GM19395 (cell line): ENCODE data around the gene MBOAT2.
"Not testable (repeated sequence)": the region's sequence is repeated elsewhere in the genome, so short reads cannot be mapped to it uniquely, and the experiment has no call there.

Experiments
- ATAC-seq: cut with Tn5 transposase; IDR thresholded peaks from one replicate; pipeline ENCODE4 v1.9.1; 2021; ENCODE audit warnings: mild to moderate bottlenecking, moderate library complexity; ENCODE audit not compliant: unreplicated experiment

Gene MBOAT2, protein sequence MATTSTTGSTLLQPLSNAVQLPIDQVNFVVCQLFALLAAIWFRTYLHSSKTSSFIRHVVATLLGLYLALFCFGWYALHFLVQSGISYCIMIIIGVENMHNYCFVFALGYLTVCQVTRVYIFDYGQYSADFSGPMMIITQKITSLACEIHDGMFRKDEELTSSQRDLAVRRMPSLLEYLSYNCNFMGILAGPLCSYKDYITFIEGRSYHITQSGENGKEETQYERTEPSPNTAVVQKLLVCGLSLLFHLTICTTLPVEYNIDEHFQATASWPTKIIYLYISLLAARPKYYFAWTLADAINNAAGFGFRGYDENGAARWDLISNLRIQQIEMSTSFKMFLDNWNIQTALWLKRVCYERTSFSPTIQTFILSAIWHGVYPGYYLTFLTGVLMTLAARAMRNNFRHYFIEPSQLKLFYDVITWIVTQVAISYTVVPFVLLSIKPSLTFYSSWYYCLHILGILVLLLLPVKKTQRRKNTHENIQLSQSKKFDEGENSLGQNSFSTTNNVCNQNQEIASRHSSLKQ

DNA sequence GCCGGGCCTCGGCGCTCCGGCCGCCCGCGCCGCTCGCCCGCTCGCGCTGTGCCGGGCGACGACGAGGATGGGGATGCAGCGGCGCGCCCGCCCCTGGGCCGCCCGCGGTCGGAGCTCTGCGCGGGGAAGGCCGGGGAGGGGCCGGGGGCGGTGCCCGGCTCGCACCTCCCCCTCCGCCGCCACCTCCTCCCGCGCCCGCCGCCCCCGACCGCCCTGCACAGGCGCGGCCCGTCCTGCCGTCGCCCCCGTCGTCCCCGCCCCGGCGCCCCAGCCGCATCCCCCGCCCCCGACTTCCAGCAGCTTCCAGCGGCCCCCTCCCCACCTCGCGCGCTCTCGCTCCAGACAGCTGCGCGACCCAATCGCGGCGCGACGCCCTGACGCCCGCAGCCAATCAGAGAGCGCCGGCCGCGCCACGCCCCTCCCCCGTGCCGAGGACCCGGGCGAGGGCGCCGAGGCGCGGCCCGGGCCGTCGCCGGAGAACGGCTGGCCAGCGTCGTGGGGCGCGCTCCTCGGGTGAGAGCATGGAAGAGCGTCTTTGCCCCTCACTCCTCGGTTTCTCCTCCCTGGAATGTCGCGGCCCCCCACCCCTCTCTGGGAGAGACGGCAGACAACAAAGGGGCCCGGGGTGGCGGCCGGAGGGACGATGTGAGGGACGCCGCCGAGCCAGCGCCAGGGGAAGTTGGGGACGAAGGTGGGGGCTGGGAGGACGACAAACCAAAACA is at the start of gene MBOAT2:
Gene MBOAT2, minus strand, starts transcription at position 69 of the 722 bp plus-strand sequence. CDS start 70 bp downstream, outside the sequence.
- ATAC-seq, result peak; percentile 88

DNA sequence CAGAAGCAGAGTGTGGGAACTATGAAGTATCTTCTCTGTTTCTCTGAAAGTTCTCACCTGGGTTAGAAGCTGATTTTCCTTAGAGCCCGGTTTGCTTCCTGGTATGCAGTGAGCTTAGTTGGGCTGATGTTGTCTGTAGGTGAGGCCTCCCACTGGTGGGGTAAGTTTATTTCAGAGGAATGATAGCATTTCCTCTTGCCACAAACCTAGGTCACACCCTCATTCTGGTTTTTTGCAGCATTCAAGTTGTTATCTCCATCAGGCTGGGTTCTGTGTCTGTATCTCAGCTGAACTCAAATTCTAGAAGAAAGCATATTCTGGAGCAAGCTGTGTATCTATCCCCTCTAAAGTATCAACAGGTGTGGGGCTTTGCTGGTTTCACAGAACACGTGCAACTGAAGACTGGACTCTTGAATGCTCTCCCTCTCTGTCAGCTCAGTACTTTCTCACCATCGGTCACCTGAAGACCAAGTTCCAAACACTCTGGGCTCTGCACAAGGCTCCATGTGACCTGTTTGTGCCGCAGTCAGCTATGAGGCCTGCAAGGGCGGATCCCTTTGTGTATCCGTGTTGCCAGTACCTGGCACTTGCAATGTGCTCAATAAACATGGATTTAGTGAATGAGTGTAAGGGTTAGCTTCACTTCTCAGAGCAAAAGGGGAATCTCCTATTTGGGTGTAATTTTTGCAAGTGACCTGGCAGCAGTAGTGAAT is 49.5 kb upstream of the MBOAT2 start:
- no peak for ATAC-seq

DNA sequence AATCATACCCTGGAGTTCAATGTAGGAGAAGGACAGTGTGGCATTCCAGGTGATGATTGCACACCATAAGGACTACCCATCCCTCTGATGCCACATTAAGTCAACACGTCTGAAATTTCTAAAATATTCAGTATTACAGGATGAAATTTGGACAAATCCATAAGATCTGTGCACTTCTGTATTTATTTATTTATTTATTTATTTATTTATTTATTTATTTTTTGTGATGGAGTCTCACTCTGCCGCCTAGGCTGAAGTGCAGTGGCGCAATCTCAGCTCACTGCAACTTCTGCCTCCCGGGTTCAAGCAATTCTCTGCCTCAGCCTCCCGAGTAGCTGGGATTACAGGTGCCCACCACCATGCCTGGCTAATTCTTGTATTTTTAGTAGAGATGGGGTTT is 48.0 kb upstream of the MBOAT2 start:
- ATAC-seq, result not testable (repeated sequence)

DNA sequence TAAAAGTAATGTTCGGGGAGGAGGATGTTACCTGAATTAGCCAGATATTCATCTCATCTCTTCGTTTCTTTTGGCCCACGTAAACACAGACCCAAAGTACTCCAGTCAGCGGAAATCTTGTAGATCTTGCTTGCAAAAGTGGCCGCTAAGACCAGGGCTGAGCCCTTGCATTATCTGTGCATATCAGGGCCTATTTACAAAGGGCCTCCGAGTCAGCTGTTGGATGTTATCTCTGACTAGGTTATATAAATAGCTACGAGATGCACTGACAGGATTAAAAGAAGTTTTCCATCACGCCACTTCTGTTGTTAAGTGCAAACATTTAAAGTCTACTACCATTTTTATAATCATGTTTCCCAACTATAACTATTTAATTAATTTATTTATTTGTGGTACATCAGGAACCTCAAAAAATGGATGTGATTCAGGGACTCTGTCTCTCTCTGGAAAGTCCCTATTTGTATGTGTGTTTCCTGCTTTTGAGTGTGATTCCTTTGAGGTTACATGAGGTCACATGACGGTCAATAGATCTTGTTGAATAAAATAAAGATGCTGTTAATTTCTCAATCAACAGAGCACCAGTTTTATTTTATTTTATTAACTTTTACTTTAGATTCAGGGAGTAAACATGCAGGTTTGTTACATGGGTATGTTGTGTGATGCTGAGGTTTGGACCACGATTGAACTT is 46.8 kb upstream of the MBOAT2 start:
- no peak for ATAC-seq

DNA sequence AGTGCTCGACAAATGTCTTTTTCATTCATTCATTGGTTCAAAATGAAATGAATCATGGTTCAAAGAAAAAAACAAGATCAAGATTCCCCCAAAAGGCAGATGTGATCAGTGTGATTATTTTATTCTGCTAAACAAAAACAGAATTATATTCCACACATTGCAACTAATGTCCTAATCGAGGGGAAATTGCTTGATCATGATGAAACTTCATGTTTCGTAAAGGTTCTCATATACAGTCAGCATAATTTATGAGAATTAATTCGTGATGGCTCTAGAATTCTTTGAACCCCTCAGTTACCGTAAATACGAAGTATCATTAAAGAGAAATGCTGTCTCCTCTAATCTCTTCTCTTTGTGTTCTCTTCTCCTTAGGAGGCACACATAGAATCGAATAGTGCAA is 42.1 kb upstream of the MBOAT2 start:
- ATAC-seq, result no peak

DNA sequence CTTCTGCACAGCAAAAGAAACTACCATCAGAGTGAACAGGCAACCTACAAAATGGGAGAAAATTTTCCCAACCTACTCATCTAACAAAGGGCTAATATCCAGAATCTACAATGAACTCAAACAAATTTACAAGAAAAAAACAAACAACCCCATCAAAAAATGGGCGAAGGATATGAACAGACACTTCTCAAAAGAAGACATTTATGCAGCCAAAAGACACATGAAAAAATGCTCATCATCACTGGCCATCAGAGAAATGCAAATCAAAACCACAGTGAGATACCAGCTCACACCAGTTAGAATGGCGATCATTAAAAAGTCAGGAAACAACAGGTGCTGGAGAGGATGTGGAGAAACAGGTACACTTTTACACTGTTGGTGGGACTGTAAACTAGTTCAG is 40.0 kb upstream of the MBOAT2 start:
- not testable (repeated sequence) for ATAC-seq

DNA sequence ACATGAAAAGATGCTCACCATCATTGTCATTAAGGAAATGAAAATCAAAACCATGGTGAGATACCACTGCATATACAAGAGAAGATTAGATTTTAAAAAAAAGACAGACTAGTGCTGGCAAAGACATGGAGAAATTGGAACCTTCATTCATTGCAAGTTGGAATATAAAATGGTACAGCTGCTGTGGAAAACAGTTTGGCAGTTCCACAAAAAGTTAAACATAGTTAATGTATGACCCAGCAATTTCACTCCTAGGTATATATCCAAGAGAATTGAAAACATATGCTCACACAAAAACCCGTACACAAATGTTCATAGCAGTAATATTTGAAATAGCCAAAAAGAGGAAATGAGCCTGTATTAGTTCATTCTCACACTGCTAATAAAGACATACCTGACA is 33.7 kb upstream of the MBOAT2 start:
- ATAC-seq, result no peak

DNA sequence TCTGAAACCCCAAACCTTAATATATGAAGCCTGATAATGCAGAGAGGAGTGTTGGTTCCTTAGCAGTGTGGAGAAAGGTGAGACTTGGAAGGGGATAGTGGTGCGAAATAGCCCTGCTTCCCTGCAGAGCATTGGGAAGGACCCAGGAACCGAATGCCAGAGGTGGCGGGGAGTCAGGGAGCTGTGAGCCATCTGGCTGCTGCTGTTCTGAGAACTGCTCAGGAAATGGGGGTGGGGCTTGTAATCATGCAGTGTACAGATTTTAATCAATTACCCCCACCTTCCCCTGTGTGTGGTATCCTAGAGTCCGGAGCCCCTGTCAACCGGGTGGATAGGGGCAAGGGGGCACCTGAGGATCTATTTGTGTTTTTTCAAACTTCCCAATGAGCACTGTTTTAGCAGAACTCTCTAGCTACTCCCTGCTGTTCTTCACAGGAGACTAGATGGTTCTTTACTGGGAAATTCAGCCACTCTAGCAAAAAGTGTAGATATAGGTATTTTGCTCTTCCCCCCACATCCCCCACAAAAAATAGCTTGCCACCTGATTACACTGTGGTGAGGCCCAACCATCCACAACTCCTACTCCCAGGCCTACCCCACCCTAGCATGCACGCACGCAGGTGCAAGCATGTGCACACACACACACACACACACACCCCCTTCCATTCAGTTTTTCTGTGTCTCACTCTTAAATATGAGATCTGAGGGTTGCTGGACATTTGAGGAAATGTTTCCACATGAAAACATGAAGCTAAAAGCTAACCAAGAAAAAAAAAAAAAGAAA is 30.1 kb upstream of the MBOAT2 start:
- ATAC-seq, result no peak

DNA sequence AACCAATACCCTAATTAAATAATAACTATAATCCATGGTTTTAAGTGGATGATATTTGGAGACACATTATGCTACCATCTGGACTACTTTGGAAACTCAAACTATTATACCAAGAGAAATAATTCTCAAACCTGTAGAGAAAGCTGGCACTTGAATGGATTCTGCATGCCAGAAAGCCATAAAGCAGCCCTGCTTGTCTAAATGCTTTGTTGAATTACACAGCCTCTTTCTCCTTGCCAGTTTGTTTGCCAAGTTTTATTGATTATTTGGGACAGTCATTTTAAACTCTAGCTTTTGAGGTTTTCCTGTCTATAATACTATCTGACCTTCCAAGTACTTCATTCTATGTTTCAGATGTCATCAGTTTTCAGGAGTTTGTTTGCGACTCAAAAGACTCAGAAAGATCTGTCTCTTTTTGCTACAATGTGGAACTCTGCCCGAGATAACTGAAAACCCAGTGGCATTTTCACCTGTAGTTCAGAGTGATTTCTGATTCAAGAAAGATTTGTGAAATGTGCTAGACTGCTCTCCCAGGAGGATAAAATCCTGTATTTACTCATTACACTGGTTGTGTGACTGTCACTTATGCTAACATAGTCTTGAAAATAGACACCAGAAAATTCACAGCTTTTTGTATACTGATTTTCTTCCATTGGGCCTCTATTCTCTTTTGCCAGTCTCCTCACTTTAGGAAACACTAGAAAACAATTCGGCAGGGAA is 29.2 kb upstream of the MBOAT2 start:
- no peak for ATAC-seq

DNA sequence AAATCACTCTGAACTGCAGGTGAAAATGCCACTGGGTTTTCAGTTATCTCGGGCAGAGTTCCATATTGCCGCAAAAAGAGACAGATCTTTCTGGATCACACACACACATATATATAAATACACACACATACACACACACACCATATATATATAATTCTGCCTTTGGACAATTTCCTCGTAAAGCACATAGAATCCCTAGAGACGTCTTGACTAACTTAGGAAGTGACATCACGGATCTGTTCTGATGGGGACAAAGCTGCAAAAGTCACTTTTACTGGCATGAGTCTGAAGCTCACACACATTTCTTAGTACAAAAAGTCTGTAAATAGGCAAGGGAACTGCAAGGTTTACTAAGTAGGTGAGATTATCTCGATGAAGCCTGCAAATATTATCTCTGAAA is 28.6 kb upstream of the MBOAT2 start:
- ATAC-seq, result no peak

DNA sequence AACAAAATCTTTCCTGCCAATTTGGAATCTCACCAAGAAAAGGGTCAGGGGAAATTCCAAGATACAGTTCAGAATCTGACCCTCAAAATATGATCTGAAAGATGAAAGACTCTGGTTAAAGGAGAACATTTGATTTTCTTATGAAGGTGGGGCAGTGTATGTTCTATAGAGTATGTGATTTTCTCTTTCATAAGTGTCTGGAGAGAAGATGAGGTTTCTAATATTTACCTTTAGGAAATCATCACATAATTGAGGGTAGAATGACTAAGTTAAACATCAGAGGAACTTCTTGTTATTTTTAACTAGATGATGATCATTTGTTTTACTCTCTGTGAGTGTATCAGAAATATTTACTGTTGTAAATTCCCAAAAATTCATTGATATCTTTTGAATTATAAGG is 27.8 kb upstream of the MBOAT2 start:
- ATAC-seq, result no peak

DNA sequence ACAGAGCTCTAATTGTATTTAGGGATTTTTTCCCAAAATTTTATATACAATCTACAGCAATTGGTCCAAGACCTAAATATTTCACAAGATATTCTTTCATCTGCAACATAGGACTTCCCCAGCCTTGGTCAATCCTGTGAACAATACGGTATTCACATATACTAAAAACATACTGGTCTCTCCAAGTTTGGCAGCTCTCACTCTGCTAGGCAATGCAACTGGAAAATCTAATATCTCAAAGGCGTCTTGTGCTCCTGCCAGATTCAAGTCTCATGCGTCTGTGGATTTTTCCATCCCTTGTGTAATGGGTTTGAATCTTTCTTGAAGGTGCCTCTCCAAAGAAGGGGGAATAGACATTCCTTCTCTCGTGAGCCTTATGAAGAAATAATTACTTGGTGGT is 27.4 kb upstream of the MBOAT2 start:
- no peak for ATAC-seq

DNA sequence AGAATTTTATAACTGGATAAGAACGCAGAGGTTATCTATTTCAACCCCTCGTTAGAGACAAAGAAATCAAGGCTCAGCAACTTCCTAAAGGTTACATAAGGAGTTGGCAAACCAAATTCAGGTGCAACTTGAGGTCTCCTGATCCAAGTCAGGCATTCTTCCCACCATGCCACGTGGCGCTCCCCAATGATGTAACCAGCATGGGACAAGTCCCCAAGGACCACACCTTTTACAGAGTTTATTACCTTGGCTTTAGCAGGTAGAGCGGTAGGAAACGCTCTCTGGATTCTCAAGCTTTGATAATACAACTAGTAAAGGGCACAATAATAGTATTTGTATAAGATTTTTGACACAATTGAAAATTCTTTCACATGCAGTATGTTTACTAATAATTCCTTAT is 26.7 kb upstream of the MBOAT2 start:
- no peak for ATAC-seq

DNA sequence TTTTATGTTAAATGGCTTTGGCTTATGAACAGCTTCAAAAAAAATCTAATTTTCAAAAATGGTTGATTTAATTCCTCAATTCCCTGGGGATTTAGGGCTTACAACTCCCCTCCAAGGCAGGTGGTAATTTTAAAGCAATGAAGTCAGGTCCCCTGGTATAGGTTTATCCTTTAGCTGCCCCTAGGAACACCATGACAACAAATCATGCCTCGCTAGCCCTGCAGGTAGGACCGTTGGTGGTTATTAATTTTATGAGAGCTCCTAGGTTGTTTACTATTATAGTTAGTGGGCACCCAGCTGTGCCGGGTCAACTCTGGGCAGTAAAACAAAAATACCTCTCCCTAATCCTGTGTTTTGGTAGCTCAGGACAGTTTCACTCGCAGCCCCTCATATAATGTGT is 26.2 kb upstream of the MBOAT2 start:
- no peak for ATAC-seq

DNA sequence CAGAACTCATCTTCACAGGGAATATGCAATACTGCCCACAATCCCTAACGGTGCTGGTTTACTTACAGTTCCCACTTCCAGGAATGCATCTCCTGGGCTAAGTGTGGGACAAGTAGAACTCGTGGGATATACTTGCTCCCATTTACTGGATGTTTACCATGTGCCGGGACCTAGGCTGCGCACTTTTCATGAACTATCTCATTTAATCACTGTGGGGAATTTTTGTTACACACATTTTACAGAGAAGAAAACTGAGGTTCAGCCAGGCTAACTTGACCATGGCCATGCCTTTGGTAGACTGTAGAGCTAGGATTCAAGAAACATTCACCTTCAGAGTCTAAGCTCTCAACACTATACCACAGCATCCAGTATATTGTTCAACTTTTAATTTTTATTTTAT is 24.4 kb upstream of the MBOAT2 start:
- ATAC-seq, result no peak

DNA sequence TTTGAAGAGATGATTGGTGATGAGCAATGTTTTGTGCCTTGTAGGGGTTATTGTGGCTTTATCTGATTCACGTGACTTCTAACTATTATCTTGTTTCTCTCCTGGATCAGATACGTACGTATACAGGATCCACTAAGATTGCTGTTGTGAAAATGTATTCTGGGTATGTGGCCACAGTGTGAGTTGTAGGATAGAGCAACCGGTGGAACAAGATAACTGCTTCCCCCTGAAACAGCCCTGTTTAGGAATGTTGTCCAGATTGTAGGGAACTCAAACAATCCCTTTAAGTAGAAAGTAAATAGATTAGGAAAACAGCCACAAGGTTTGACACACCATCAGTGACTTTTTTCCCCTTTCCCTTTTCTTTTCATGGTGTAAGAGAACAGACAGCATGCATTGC is 22.3 kb upstream of the MBOAT2 start:
- ATAC-seq, result no peak

DNA sequence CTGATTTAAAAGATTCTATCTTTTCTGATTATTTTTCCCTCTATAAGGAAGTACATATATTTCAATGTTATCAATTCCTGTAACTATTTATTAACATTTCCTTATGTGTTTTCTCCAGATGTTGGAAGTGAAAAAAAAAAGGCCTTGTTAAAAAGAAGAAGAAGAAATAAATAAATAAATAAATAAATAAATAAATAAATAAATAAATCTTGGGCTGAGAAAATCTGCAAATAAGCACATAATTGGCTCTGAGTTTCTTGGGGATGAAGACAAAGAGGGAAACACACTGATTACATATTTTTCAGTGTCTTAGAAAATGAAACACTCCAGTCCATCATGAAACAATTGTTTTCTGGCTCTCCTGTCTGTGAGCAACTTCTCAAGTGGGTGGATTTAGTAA is 21.1 kb upstream of the MBOAT2 start:
- no peak for ATAC-seq

DNA sequence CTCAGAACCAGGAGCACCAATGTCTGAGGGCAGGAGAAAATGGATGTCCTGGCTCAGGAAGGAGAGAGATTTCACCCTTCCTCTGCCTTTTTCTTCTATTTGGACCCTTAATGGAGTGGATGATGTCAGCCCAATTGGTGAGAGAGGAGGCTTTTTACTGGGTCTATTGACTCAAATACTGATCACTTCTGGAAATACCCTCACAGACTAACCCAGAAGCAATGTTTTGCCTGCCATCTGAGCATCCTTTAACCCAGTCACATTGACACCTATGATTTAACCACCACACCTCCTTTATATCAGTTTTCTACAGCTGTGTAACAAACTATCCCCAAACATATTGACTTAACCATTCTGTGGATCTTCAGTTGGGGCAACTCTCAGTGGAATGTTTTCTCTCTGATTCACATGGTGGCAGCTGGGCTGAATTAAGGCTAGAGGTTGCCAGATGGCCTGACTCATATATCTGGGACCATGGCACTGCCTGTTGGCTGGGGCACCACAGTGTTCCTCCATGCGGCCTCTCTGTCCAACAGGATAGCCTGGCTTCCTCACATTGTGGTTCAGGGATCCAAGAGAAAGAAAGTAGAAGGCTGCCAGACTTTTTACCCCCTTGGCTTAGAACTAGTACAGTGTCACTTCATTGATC is 18.2 kb upstream of the MBOAT2 start:
- no peak for ATAC-seq

DNA sequence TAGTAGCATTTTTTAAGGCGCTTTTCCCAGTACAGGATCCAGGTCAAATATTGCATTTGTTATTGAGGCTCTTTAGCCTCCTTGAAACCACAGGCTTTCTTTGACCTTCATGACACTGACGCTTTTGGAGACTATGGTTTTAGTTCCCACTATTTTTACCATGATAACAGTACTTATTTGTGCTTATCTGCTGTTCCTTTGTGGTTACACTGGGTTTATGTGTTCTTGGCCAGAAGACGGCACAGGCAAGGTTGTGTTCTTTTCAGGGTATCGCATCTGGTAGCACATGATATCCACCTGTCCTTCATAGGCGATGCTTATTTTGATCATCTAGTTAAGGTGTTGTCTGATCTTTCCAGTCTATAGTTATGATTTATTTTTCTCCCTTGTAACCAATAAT is 16.8 kb upstream of the MBOAT2 start:
- no peak for ATAC-seq
